Neural cell (in vitro differentiated cells): ENCODE data around the gene TDP1. TPM values are rescaled to one million over a fixed set of nuclear protein-coding genes. Genes with fewer than 3 reads are reported as not detected.

ENCODE experiments used
- H2AFZ ChIP-seq: fragments of 200-600, 300-800 bp; sonication (generic), shearing (Covaris generic); 2 replicates; pipeline ENCODE4 v1.6.0; 2014; ENCODE audit warnings: low read depth, mild to moderate bottlenecking, antibody characterized with exemption, low read length, moderate library complexity
- H3F3A ChIP-seq: fragments of 200-600 bp; shearing (Covaris generic); 2 replicates; pipeline ENCODE4 v1.6.1; 2016; ENCODE audit warnings: mild to moderate bottlenecking, moderate library complexity, mixed read lengths, antibody characterized with exemption, low read length; ENCODE audit not compliant: insufficient read depth, poor library complexity, severe bottlenecking
- H3K27ac ChIP-seq: fragments of 200-600, 300-800 bp; sonication (generic), shearing (Covaris generic); 2 replicates; pipeline ENCODE4 v1.5.1; 2014; ENCODE audit warnings: mild to moderate bottlenecking, low read length, moderate library complexity
- H3K27me3 ChIP-seq: fragments of 300-800, 200-600 bp; sonication (generic), shearing (Covaris generic); 2 replicates; pipeline ENCODE4 v1.6.0; 2014; ENCODE audit warnings: mild to moderate bottlenecking, low read depth, low read length, moderate library complexity; ENCODE audit not compliant: insufficient read depth
- H3K36me3 ChIP-seq: fragments of 300-800, 200-600 bp; sonication (generic), shearing (Covaris generic); 2 replicates; pipeline ENCODE4 v1.5.1; 2014; ENCODE audit warnings: mild to moderate bottlenecking, antibody characterized with exemption, low read length, moderate library complexity; ENCODE audit not compliant: insufficient read depth
- H3K4me2 ChIP-seq: fragments of 300-800, 200-600 bp; sonication (generic), shearing (Covaris generic); 2 replicates; pipeline ENCODE4 v1.6.0; 2014; ENCODE audit warnings: mild to moderate bottlenecking, low read length
- H3K4me3 ChIP-seq: fragments of 300-800, 200-600 bp; sonication (generic), shearing (Covaris generic); 2 replicates; pipeline ENCODE4 v1.5.1; 2014; ENCODE audit warnings: mild to moderate bottlenecking, low read length, moderate library complexity
- H3K79me2 ChIP-seq: fragments of 200-600 bp; shearing (Covaris generic); replicated peaks from 2 replicates; pipeline ENCODE4 v1.6.0; 2014; ENCODE audit warnings: mild to moderate bottlenecking, low read length, moderate library complexity; ENCODE audit not compliant: insufficient read depth
- H3K9ac ChIP-seq: fragments of 300-800, 200-600 bp; sonication (generic), shearing (Covaris generic); 2 replicates; pipeline ENCODE4 v1.6.1; 2016; ENCODE audit warnings: mild to moderate bottlenecking, low read length, mixed read lengths
- H3K9me2 ChIP-seq: fragments of 200-600 bp; shearing (Covaris generic); 2 replicates; pipeline ENCODE4 v1.6.1; 2016; ENCODE audit warnings: mild to moderate bottlenecking, low read length, mixed read lengths; ENCODE audit not compliant: insufficient read depth
- H3K9me3 ChIP-seq: fragments of 200-600, 300-800 bp; sonication (generic), shearing (Covaris generic); 2 replicates; pipeline ENCODE4 v1.6.1; 2016; ENCODE audit warnings: mild to moderate bottlenecking, mixed run types, low read length, moderate library complexity, mixed read lengths
- H4K20me1 ChIP-seq: fragments of 200-600 bp; shearing (Covaris generic); 2 replicates; pipeline ENCODE4 v1.6.1; 2016; ENCODE audit warnings: mild to moderate bottlenecking, mixed run types; ENCODE audit not compliant: insufficient read depth
- EP300 ChIP-seq: fragments of 450-650 bp; conservative IDR thresholded peaks from 2 replicates; pipeline ENCODE4 v1.6.1; 2014; ENCODE audit warnings: antibody characterized with exemption, mild to moderate bottlenecking, moderate library complexity; ENCODE audit not compliant: poor library complexity, severe bottlenecking
- EZH2 ChIP-seq: fragments of 200-600, 300-800 bp; shearing (Covaris generic), sonication (generic); IDR thresholded peaks from 2 replicates; pipeline ENCODE4 v1.6.1; 2014; ENCODE audit warnings: antibody characterized with exemption, low read length, borderline replicate concordance, mild to moderate bottlenecking; ENCODE audit not compliant: insufficient read depth, poor library complexity, severe bottlenecking
- MXI1 ChIP-seq: fragments of 450-650 bp; conservative IDR thresholded peaks from 2 replicates; pipeline ENCODE4 v1.6.1; 2014; ENCODE audit warnings: antibody characterized with exemption, mild to moderate bottlenecking; ENCODE audit not compliant: poor library complexity, severe bottlenecking
- POLR2AphosphoS5 ChIP-seq: IDR thresholded peaks from 2 replicates; pipeline ENCODE4 v1.6.1; 2012
- RAD21 ChIP-seq: fragments of 450-650 bp; conservative IDR thresholded peaks from 2 replicates; pipeline ENCODE4 v1.6.1; 2014; ENCODE audit warnings: antibody characterized with exemption, mild to moderate bottlenecking, moderate library complexity
- SMC3 ChIP-seq: fragments of 450-650 bp; conservative IDR thresholded peaks from 2 replicates; pipeline ENCODE4 v1.6.1; 2014; ENCODE audit warnings: antibody characterized with exemption, mild to moderate bottlenecking, moderate library complexity; ENCODE audit not compliant: poor library complexity
- TAF1 ChIP-seq: IDR thresholded peaks from 2 replicates; pipeline ENCODE4 v1.6.1; 2012; ENCODE audit warnings: low read depth
- polyA plus RNA-seq: library from polyadenylated mRNA; depleted of rRNA; stranded (reverse); fragments of >200 nt; gene quantifications from 2 replicates; pipeline ENCODE4 v1.2.3, GENCODE V29; 2014
- TF ChIP-seq, protein P1 (sequence below): IDR thresholded peaks from 2 replicates; pipeline ENCODE4 v1.6.1; 2012; ENCODE audit warnings: borderline replicate concordance
- TF ChIP-seq, protein P2 (sequence below): fragments of 450-650 bp; IDR thresholded peaks from 2 replicates; pipeline ENCODE4 v1.5.1; 2014; ENCODE audit warnings: antibody characterized with exemption, mild to moderate bottlenecking, moderate library complexity; ENCODE audit not compliant: poor library complexity, severe bottlenecking

TDP1 gene
- polyA plus RNA-seq, 1 donor from 2014 or later: 29.1 TPM

DNA sequence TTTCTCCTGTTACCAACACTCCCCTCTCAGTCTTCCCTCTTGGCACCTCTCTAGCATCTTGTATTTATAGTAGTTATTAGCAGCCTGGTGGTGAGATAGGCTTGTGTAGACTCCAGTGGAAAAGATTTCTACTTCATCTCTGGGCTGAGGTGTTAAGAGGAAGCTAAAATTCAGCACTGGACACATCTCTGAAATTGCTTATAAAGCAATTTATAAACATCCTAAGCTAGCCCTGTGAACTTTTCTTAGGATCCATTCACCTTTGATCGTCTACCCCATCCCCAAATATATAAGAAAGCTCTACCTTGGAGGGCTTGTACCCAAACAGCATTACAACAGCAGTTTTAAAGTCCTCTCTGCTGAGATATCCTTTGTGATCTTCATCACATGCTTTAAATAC is 2.1 kb upstream of the TDP1 start:
- H3K36me3 ChIP-seq: no peaks in the 10 kb centered on the region
- H3K9me2 ChIP-seq: no peaks in the 10 kb centered on the region
- H3K4me2 ChIP-seq: peak overlapping the region; percentile 56
- peaks cover 3% of the 10 kb centered on the region for H3F3A ChIP-seq
- peak overlapping the region; percentile 89 for H3K4me3 ChIP-seq
- H2AFZ ChIP-seq: no peak overlapping the region
- no peak overlapping the region for H3K9ac ChIP-seq
- H3K27ac ChIP-seq: no peak overlapping the region
- no peaks in the 10 kb centered on the region for H4K20me1 ChIP-seq
- TF ChIP-seq TAF1 (no peak), EZH2 (no peak), EP300 (no peak), POLR2AphosphoS5 (no peak), RAD21 (no peak), SMC3 (no peak), MXI1 (no peak)
- TF ChIP-seq, protein P1, sequence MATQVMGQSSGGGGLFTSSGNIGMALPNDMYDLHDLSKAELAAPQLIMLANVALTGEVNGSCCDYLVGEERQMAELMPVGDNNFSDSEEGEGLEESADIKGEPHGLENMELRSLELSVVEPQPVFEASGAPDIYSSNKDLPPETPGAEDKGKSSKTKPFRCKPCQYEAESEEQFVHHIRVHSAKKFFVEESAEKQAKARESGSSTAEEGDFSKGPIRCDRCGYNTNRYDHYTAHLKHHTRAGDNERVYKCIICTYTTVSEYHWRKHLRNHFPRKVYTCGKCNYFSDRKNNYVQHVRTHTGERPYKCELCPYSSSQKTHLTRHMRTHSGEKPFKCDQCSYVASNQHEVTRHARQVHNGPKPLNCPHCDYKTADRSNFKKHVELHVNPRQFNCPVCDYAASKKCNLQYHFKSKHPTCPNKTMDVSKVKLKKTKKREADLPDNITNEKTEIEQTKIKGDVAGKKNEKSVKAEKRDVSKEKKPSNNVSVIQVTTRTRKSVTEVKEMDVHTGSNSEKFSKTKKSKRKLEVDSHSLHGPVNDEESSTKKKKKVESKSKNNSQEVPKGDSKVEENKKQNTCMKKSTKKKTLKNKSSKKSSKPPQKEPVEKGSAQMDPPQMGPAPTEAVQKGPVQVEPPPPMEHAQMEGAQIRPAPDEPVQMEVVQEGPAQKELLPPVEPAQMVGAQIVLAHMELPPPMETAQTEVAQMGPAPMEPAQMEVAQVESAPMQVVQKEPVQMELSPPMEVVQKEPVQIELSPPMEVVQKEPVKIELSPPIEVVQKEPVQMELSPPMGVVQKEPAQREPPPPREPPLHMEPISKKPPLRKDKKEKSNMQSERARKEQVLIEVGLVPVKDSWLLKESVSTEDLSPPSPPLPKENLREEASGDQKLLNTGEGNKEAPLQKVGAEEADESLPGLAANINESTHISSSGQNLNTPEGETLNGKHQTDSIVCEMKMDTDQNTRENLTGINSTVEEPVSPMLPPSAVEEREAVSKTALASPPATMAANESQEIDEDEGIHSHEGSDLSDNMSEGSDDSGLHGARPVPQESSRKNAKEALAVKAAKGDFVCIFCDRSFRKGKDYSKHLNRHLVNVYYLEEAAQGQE: no peak
- TF ChIP-seq, protein P2, sequence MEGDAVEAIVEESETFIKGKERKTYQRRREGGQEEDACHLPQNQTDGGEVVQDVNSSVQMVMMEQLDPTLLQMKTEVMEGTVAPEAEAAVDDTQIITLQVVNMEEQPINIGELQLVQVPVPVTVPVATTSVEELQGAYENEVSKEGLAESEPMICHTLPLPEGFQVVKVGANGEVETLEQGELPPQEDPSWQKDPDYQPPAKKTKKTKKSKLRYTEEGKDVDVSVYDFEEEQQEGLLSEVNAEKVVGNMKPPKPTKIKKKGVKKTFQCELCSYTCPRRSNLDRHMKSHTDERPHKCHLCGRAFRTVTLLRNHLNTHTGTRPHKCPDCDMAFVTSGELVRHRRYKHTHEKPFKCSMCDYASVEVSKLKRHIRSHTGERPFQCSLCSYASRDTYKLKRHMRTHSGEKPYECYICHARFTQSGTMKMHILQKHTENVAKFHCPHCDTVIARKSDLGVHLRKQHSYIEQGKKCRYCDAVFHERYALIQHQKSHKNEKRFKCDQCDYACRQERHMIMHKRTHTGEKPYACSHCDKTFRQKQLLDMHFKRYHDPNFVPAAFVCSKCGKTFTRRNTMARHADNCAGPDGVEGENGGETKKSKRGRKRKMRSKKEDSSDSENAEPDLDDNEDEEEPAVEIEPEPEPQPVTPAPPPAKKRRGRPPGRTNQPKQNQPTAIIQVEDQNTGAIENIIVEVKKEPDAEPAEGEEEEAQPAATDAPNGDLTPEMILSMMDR: no peak
- H3K79me2 ChIP-seq: peaks cover 7% of the 10 kb centered on the region
- H3K27me3 ChIP-seq: no peaks in the 10 kb centered on the region
- no peaks in the 10 kb centered on the region for H3K9me3 ChIP-seq

DNA sequence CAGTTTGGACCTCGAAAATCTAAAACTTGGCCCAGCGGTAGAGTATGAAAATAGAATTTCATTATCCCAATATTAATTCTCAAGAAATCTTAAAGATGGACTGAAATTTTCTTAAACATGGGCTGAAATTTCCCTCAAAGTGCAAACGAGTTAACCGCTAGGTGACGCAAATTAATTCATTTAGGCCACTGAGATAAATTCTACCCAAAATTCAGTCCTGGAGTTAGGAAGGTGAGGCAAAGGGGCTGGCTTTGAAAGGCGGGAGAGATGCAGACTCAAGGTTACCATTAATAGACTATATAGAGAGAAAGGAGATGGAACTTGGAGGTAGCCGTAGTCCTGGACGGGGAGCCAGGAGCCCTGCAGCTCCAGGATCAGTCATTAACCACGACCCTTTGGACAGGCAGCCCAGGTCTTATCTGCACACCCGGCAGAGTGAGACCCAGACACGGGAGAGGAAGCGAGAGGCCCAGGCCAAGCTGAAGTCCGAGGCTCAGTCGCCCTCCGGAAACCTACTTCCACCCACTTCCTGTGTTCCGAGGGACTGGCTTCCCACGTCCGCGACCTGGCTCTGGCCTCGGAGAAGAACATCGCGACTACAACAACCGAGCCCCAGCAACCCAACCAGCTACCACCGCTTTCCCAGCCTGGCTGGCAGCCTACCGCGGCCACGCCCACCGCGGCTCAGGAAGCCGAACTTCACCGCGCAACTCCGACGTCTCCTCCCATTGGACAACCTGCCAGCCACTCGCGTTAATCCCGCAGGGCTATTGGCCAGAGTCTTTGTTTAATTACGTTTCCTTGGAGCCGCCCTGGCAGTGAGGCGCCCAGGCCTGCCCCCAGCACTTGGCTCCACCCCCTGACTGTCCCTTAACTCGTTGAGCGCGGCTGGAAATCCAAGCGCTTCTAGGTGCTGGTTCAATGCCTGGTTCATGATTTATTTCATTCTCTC is 1.4 kb upstream of the TDP1 start, which contains the start of gene EFCAB11:
TSS of gene EFCAB11 (minus strand) at position 661 of the 952 bp plus-strand sequence. CDS start at position 591, 70 bp downstream.
- peak within 1 kb of the TSS; percentile 89 for H3K4me3 ChIP-seq
- TF ChIP-seq RAD21 (peak; percentile 56), TAF1 (peak; percentile 83), SMC3 (peak; percentile 48), MXI1 (peak; percentile 99), POLR2AphosphoS5 (peak; percentile 78), EP300 (peak; percentile 10), EZH2 (no peak)
- TF ChIP-seq, protein P1: peak; percentile 53
- TF ChIP-seq, protein P2: no peak
- H3K27me3 ChIP-seq: no peaks in the 10 kb centered on the region
- H3K36me3 ChIP-seq: no peaks in the 10 kb centered on the region
- H3K27ac ChIP-seq: peak within 1 kb of the TSS; percentile 87
- no peaks in the 10 kb centered on the region for H3K9me2 ChIP-seq
- H3K4me2 ChIP-seq: peak within 1 kb of the TSS; percentile 56
- no peaks in the 10 kb centered on the region for H4K20me1 ChIP-seq
- peaks cover 3% of the 10 kb centered on the region for H3F3A ChIP-seq
- H3K9ac ChIP-seq: peak within 1 kb of the TSS; percentile 74
- peak within 1 kb of the TSS; percentile 41 for H2AFZ ChIP-seq
- H3K79me2 ChIP-seq: peaks cover 7% of the 10 kb centered on the region
- no peaks in the 10 kb centered on the region for H3K9me3 ChIP-seq
